Omental fat pad (tissue), 4 donors: ENCODE results near the gene EIF4B. TPM values are rescaled to one million over a fixed set of nuclear protein-coding genes. Genes with fewer than 3 reads are reported as not detected.

Source experiments
- ATAC-seq: fragments of 150-250 bp; one replicate; pipeline ENCODE4 v1.9.1; 2016; ENCODE audit warnings: mild to moderate bottlenecking, moderate library complexity; ENCODE audit not compliant: low FRiP score
- DNase-seq: peaks from one replicate; pipeline ENCODE4 v3.0.0-alpha.2; 2019; ENCODE audit warnings: low spot score
- CTCF ChIP-seq, 3 donors: fragments of 450-650 bp; IDR thresholded peaks; one replicate each; pipeline ENCODE4 v1.5.1; 2016 to 2017; ENCODE audit warnings: antibody characterized with exemption in 3 of 3, mild to moderate bottlenecking in 3 of 3, moderate library complexity in 2 of 3
- total RNA-seq, 4 donors: library from RNA; depleted of rRNA; stranded (reverse); fragments of >200 nt; gene quantifications; one replicate each; pipeline ENCODE4 v1.1.0, GENCODE V29; 2016

The EIF4B gene
- total RNA-seq, 4 donors from 2014 or later: 449 to 633 (median 553) TPM

GRCh38 chr12:53059434-53060063 is 53.3 kb downstream of the EIF4B start:
- no peak for TF ChIP-seq CTCF (IDR thresholded peaks at IDR 0.05)
- DNase-seq (peak; percentile 19), ATAC-seq (no peak)

- ATAC-seq (no peak), DNase-seq (no peak)
- no peak for TF ChIP-seq CTCF (IDR thresholded peaks at IDR 0.05)
Observed at GRCh38 chr12:53060064-53060720, 53.9 kb downstream of the EIF4B start.

GRCh38 chr12:53060721-53061276 is 54.5 kb downstream of the EIF4B start:
- DNase-seq (no peak), ATAC-seq (no peak)
- TF ChIP-seq CTCF (IDR thresholded peaks at IDR 0.05): no peak

DNA sequence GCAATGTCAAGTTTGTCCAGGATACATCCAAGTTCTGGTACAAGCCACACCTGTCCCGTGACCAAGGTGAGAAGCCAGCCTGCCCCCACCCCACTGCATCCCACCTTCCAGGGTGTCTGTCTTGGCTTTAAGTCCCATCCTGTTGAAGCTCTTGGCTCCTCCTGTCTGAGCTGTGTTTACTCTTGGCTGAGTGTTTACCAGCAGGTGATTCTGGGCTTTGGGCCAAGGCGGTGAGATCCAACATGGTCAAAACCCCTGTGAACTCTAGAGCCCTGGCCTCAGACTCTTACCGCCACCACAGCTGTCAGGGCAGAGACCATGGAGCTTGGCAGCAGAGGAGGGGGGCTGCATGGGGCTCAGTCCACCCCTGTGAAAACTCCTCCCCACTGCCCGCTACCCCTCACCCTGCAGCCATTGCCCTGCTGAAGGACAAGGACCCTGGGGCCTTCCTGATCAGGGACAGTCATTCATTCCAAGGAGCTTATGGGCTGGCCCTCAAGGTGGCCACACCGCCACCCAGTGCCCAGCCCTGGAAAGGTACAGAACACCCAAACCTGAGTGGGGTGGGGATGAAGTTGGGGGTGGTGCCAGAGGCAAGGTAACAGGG is 55.3 kb downstream of the EIF4B start:
- TF ChIP-seq CTCF (IDR thresholded peaks at IDR 0.05): no peak
- ATAC-seq (no peak), DNase-seq (no peak)

GRCh38 chr12:53062011-53062961 is 56.0 kb downstream of the EIF4B start:
- peak; percentile 20 for DNase-seq
- ATAC-seq: no peak
- TF ChIP-seq CTCF (IDR thresholded peaks at IDR 0.05): no peak

DNA sequence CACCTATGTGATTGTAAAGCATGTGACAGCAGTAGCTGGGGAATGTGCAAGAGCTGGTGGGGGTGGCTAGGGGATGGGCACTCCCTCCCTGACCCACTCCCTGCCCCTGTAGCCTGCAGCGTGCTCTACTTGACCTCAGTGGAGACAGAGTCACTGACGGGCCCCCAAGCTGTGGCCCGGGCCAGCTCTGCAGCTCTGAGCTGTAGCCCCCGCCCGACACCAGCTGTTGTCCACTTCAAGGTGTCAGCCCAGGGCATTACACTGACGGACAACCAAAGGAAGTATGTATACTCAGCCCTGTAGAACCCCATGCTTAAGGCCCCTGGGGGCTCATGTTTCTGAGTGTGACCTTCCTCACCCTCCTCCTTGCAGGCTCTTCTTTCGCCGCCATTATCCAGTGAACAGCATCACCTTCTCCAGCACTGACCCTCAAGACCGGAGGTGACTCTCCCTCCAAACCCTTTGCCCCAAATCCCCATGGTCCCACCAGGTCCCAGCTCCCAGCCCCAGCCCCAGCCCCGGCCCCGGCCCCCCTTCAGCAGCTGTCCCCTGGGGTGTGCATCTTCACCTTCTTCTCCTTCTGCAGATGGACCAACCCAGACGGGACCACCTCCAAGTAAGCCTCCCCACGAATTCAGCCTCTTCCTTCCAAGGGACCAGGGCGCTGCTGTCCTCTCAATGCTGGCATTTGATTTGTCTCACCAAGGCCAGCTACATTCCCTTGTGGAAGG is 56.9 kb downstream of the EIF4B start:
- no peak for TF ChIP-seq CTCF (IDR thresholded peaks at IDR 0.05)
- DNase-seq (no peak), ATAC-seq (no peak)
